Left ventricle myocardium inferior (tissue), 1 donor: ENCODE data around the gene PPM1G. TPM values are rescaled to one million over a fixed set of nuclear protein-coding genes. Genes with fewer than 3 reads are reported as not detected.

Experiments used
- DNase-seq: peaks from one replicate; pipeline ENCODE4 v3.0.0-alpha.2; 2020
- H3K27ac ChIP-seq: fragments of 200-600 bp; replicated peaks from 2 replicates; pipeline ENCODE4 v1.8.0; 2021
- H3K27me3 ChIP-seq: fragments of 200-600 bp; 2 replicates; pipeline ENCODE4 v1.8.0; 2021; ENCODE audit warnings: low read depth
- H3K36me3 ChIP-seq: fragments of 200-600 bp; 2 replicates; pipeline ENCODE4 v1.8.0; 2021
- H3K4me1 ChIP-seq: fragments of 200-600 bp; 2 replicates; pipeline ENCODE4 v1.8.0; 2021
- H3K4me3 ChIP-seq: fragments of 200-600 bp; 2 replicates; pipeline ENCODE4 v1.8.0; 2021; ENCODE audit warnings: mild to moderate bottlenecking, moderate library complexity
- H3K9me3 ChIP-seq: fragments of 200-600 bp; replicated peaks from 2 replicates; pipeline ENCODE4 v1.8.0; 2021
- CTCF ChIP-seq: fragments of 200-600 bp; IDR thresholded peaks from 2 replicates; pipeline ENCODE4 v1.8.0; 2021; ENCODE audit warnings: antibody characterized with exemption, mild to moderate bottlenecking, borderline replicate concordance
- intact Hi-C: fragments of 100-400 bp; cut with micrococcal nuclease; formaldehyde crosslinking; loops from one replicate; pipeline ENCODE4 v1.11.0; 2022
- total RNA-seq: library from RNA; stranded (reverse); fragmentation: NEBNext Ultra II Directional; extraction: Animal tissue kit (Norgen Biotek cat#: 25700); gene quantifications from one replicate; pipeline ENCODE4 v1.2.1, GENCODE V29; 2021
- donor health status: DM: no; HTN: yes; CAD: no; lungs with severe emphysema.

Gene PPM1G
- total RNA-seq, 1 donor from 2014 or later, result 34.4 TPM

DNA sequence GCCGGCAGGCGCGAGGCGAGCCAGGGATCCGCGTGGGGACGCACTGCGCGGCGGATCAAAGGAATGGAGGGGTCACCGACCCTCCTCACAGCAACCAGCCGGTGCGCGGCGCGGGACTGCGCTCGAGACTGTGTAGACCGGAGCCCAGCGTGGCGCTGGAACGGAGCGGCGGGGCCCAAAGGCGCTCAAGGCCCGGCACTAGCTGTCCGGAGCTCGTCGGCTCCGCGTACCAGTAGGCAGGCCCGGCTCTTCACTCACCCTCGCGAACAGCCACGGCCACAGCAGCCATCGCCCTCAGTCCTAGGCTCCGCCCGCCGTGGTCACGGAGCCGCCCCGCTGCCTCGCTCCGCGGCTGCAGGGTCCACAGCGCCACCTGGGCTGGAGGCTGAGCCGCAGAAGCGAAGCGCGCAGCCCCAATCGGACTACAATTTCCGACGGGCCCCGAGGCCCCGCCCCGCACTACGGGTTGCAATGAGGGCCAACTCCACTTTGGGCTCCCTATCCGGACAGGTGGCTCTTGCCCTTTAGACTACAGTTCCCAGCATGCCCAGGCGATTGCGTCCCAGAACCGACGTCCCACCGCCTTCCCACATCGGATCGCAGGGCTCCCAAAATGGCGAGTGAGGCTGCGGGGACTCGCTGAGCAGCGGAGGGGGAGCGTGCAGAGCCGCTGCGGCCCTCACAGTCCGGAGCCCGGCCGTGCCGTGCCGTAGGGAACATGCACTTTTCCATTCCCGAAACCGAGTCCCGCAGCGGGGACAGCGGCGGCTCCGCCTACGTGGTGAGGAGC, 39.2 kb downstream of the PPM1G start, which contains the start of the genes EIF2B4 and SNX17:
Gene EIF2B4, minus strand, starts transcription at position 313 of the 790 bp plus-strand sequence. Its CDS starts 24 bp downstream, at position 289.
Gene SNX17, plus strand, starts transcription at position 591 of the 790 bp plus-strand sequence. Its CDS starts 128 bp downstream, at position 719.
- peak within 1 kb of the TSS; percentile 89 for H3K4me3 ChIP-seq
- peak; percentile 99 for DNase-seq
- peaks cover 64% of the 10 kb centered on the region for H3K36me3 ChIP-seq
- H3K27me3 ChIP-seq, result no peaks in the 10 kb centered on the region
- peaks cover 47% of the 10 kb centered on the region for H3K4me1 ChIP-seq
- TF ChIP-seq CTCF, result peak; percentile 75
- H3K27ac ChIP-seq, result peak within 1 kb of the TSS; percentile 97
- H3K9me3 ChIP-seq, result no peaks in the 10 kb centered on the region
- intact Hi-C loops, result no loop called here

GRCh38 chr2:27369471-27370025, 39.8 kb downstream of the PPM1G start:
- intact Hi-C loops, result no loop called here
- peak; percentile 64 for DNase-seq
- no peak for TF ChIP-seq CTCF
- Histone ChIP-seq H3K27ac (peak overlapping the region; percentile 97), H3K27me3 (no peaks in the 10 kb centered on the region), H3K36me3 (peaks cover 63% of the 10 kb centered on the region), H3K9me3 (no peaks in the 10 kb centered on the region), H3K4me3 (peak overlapping the region; percentile 89), H3K4me1 (peaks cover 47% of the 10 kb centered on the region)

- H3K27me3 ChIP-seq, result no peaks in the 10 kb centered on the region
- no peak for DNase-seq
- H3K4me3 ChIP-seq, result no peak overlapping the region
- intact Hi-C loops, result no loop called here
- no peaks in the 10 kb centered on the region for H3K9me3 ChIP-seq
- H3K27ac ChIP-seq, result no peak overlapping the region
- no peak for TF ChIP-seq CTCF
- peaks cover 6% of the 10 kb centered on the region for H3K4me1 ChIP-seq
- H3K36me3 ChIP-seq, result peaks cover 55% of the 10 kb centered on the region
Observed at GRCh38 chr2:27363933-27364332, 45.5 kb downstream of the PPM1G start.

- no peaks in the 10 kb centered on the region for H3K9me3 ChIP-seq
- H3K4me3 ChIP-seq, result no peak overlapping the region
- peaks cover 45% of the 10 kb centered on the region for H3K36me3 ChIP-seq
- DNase-seq, result no peak
- no peak overlapping the region for H3K27ac ChIP-seq
- H3K27me3 ChIP-seq, result no peaks in the 10 kb centered on the region
- H3K4me1 ChIP-seq, result peaks cover 7% of the 10 kb centered on the region
- intact Hi-C loops, result no loop called here
- no peak for TF ChIP-seq CTCF
Observed at GRCh38 chr2:27362678-27363420, 46.5 kb downstream of the PPM1G start.

- H3K36me3 ChIP-seq, result no peaks in the 10 kb centered on the region
- H3K4me1 ChIP-seq, result peaks cover 51% of the 10 kb centered on the region
- DNase-seq, result peak; percentile 95
- no peaks in the 10 kb centered on the region for H3K27me3 ChIP-seq
- no peaks in the 10 kb centered on the region for H3K9me3 ChIP-seq
- peak within 1 kb of the TSS; percentile 93 for H3K4me3 ChIP-seq
- intact Hi-C loops, result no loop called here
- peak; percentile 20 for TF ChIP-seq CTCF
- H3K27ac ChIP-seq, result peak within 1 kb of the TSS; percentile 97
Observed at GRCh38 chr2:27356382-27357181, 52.8 kb downstream of the PPM1G start, which contains the start of gene GTF3C2. Gene GTF3C2 (minus strand): TSS chr2:27356764. CDS start chr2:27343554, 13,210 bp downstream.
